ENCODE measurements around the gene SPHKAP.

DNA sequence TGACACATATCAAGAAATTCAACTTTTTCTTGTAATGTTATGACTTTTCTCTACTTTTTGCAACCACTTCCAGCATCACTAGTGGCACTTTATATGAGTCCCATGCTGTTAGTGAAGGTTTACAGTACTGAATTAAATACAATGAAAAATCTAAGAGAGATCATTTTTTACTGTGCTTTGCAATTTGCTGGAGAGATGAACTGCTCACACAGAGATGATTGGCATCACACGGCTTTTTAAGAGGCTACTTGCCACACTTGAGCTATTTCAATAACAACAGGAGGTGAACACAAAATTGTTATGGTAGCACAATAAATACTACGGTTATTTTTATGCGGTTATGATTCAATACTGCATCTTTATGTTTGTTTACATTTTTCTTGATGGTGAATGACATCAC is 221.2 kb downstream of the SPHKAP start:
- no peak for TF ChIP-seq POLR2A (IDR thresholded peaks at IDR 0.05)
- TF ChIP-seq, protein P1, sequence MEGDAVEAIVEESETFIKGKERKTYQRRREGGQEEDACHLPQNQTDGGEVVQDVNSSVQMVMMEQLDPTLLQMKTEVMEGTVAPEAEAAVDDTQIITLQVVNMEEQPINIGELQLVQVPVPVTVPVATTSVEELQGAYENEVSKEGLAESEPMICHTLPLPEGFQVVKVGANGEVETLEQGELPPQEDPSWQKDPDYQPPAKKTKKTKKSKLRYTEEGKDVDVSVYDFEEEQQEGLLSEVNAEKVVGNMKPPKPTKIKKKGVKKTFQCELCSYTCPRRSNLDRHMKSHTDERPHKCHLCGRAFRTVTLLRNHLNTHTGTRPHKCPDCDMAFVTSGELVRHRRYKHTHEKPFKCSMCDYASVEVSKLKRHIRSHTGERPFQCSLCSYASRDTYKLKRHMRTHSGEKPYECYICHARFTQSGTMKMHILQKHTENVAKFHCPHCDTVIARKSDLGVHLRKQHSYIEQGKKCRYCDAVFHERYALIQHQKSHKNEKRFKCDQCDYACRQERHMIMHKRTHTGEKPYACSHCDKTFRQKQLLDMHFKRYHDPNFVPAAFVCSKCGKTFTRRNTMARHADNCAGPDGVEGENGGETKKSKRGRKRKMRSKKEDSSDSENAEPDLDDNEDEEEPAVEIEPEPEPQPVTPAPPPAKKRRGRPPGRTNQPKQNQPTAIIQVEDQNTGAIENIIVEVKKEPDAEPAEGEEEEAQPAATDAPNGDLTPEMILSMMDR (IDR thresholded peaks at IDR 0.05), result no peak
